GM03348 (cell line): Measurements from ENCODE around the gene ZBTB16.

Experiments
- DNase-seq: peaks from one replicate; pipeline ENCODE4 v3.0.0; 2012; ENCODE audit warnings: low spot score

The ZBTB16 gene

GRCh38 chr11:114084414-114084813, 24.9 kb downstream of the ZBTB16 start:
- no peak for DNase-seq

GRCh38 chr11:114085965-114086793, 26.7 kb downstream of the ZBTB16 start:
- no peak for DNase-seq

GRCh38 chr11:114087025-114087424, 27.5 kb downstream of the ZBTB16 start:
- no peak for DNase-seq

GRCh38 chr11:114088216-114088615, 28.7 kb downstream of the ZBTB16 start:
- no peak for DNase-seq

- DNase-seq, result no peak
These were observed 29.3 kb downstream of the ZBTB16 start for GRCh38 chr11:114088836-114089235.

- no peak for DNase-seq
These were observed 30.2 kb downstream of the ZBTB16 start for GRCh38 chr11:114089748-114090147.

GRCh38 chr11:114090225-114090910, 30.9 kb downstream of the ZBTB16 start:
- no peak for DNase-seq

GRCh38 chr11:114090976-114091375, 31.5 kb downstream of the ZBTB16 start:
- DNase-seq, result no peak

GRCh38 chr11:114091516-114092397, 32.2 kb downstream of the ZBTB16 start:
- no peak for DNase-seq

GRCh38 chr11:114092478-114092877, 33.0 kb downstream of the ZBTB16 start:
- no peak for DNase-seq

- DNase-seq, result no peak
These were observed 33.4 kb downstream of the ZBTB16 start for GRCh38 chr11:114092953-114093352.

GRCh38 chr11:114094516-114094915, 35.0 kb downstream of the ZBTB16 start:
- no peak for DNase-seq

- DNase-seq, result no peak
These were observed 36.4 kb downstream of the ZBTB16 start for GRCh38 chr11:114095899-114096298.

- no peak for DNase-seq
These were observed 38.3 kb downstream of the ZBTB16 start for GRCh38 chr11:114097832-114098231.

- no peak for DNase-seq
These were observed 39.4 kb downstream of the ZBTB16 start for GRCh38 chr11:114098927-114099326.

- no peak for DNase-seq
These were observed 40.1 kb downstream of the ZBTB16 start for GRCh38 chr11:114099392-114100178.

- no peak for DNase-seq
These were observed 43.7 kb downstream of the ZBTB16 start for GRCh38 chr11:114102993-114103896.

- no peak for DNase-seq
These were observed 46.1 kb downstream of the ZBTB16 start for GRCh38 chr11:114105611-114106010.

GRCh38 chr11:114106047-114106446, 46.5 kb downstream of the ZBTB16 start:
- DNase-seq, result no peak

- no peak for DNase-seq
These were observed 47.5 kb downstream of the ZBTB16 start for GRCh38 chr11:114106986-114107385.
